SK-N-SH treated with all-trans-retinoic acid at 6 μM for 48 hours (cell line): ENCODE results near the gene TTC32.

Experiments
- CSDC2 ChIP-seq: fragments of 250-450 bp; sonication (Bioruptor Pico); IDR thresholded peaks from 2 replicates; pipeline ENCODE4 v1.5.0; 2020; ENCODE audit warnings: mild to moderate bottlenecking, moderate library complexity
- ESRRG ChIP-seq: fragments of 250-450 bp; sonication (Bioruptor Pico); IDR thresholded peaks from 2 replicates; pipeline ENCODE4 v1.6.1; 2021; ENCODE audit warnings: mild to moderate bottlenecking
- ISL1 ChIP-seq: fragments of 250-450 bp; sonication (Bioruptor Pico); IDR thresholded peaks from 2 replicates; pipeline ENCODE4 v2.1.2; 2022; ENCODE audit warnings: mild to moderate bottlenecking, moderate library complexity
- OSR1 ChIP-seq: fragments of 250-450 bp; sonication (Bioruptor Pico); IDR thresholded peaks from 2 replicates; pipeline ENCODE4 v1.8.0; 2022; ENCODE audit warnings: moderate library complexity, mild to moderate bottlenecking, inconsistent platforms
- RARB ChIP-seq: fragments of 250-450 bp; sonication (Bioruptor Pico); IDR thresholded peaks from 2 replicates; pipeline ENCODE4 v1.8.0; 2021; ENCODE audit warnings: mild to moderate bottlenecking, moderate library complexity
- TF ChIP-seq, protein P1 (sequence below): fragments of 250-450 bp; sonication (Bioruptor Pico); IDR thresholded peaks from 2 replicates; pipeline ENCODE4 v1.5.1; 2020; ENCODE audit warnings: low read depth, mild to moderate bottlenecking, moderate library complexity

DNA sequence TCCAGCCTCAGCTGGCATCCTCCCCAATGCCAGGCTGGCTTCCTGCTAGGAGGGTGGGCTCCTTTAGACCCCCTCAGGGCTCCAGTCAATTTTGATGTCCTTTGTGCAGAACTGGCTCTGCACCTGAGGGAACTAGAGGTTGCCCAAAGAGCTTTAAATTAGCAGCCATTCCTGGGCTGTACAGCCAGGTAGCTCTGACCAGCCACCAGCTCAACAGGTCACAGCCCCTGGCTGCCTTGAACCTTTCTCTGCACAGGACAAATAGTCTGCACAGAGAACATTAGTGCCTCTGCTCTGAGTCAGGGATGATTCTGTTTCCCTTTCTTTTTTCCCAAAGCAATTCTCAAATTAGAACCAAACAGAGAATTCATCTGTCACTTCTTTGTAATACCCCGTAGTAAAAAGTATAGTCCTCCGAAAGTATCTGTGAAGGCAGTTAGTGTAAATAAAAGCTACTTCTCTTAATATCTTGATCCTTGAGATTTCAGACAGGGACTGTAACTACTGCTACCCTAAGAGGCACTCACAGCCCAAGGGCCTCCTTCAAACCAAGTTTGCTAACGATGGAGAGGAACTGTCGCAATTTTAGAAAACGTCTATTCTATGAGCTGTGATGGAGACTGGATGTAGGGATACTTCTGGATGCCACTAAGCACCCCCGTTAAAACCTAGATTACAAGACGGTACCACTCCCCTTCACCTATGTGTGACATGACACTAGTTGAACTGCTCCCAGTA is 3.0 kb downstream of the TTC32 start:
- TF ChIP-seq RARB, result no peak
- TF ChIP-seq ESRRG, result no peak
- TF ChIP-seq CSDC2 (CRISPR knock-in tag), result no peak
- TF ChIP-seq, protein P1, sequence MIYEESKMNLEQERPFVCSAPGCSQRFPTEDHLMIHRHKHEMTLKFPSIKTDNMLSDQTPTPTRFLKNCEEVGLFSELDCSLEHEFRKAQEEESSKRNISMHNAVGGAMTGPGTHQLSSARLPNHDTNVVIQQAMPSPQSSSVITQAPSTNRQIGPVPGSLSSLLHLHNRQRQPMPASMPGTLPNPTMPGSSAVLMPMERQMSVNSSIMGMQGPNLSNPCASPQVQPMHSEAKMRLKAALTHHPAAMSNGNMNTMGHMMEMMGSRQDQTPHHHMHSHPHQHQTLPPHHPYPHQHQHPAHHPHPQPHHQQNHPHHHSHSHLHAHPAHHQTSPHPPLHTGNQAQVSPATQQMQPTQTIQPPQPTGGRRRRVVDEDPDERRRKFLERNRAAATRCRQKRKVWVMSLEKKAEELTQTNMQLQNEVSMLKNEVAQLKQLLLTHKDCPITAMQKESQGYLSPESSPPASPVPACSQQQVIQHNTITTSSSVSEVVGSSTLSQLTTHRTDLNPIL, result no peak
- no peak for TF ChIP-seq OSR1 (CRISPR knock-in tag)
- TF ChIP-seq ISL1 (CRISPR knock-in tag), result no peak
